Kidney (tissue), 22 donors: ENCODE results near the gene CCDC102A. TPM values are rescaled to one million over a fixed set of nuclear protein-coding genes. Genes with fewer than 3 reads are reported as not detected.

ENCODE experiments used
- DNase-seq, 5 donors: peaks; one replicate each; pipeline ENCODE4 v3.0.0-alpha.2; 2013 to 2020
- FAIRE-seq: peaks from 2 replicates; lab custom pipeline; 2012; peaks lifted over from hg19 to GRCh38; lab: Jason Lieb, UNC
- H3K27ac ChIP-seq, 2 donors: one replicate each; pipeline ENCODE4 v1.7.0; 2013; ENCODE audit warnings: low read depth in 2 of 2, low read length in 2 of 2, inconsistent platforms in 1 of 2
- H3K27me3 ChIP-seq: one replicate; pipeline ENCODE4 v1.7.1; 2013; ENCODE audit warnings: low read length, inconsistent platforms; ENCODE audit not compliant: control insufficient read depth, insufficient read depth
- H3K36me3 ChIP-seq, 3 donors: one replicate each; pipeline versions ENCODE4 v1.7.0 to v1.7.1; 2013; ENCODE audit warnings: low read length in 3 of 3, control low read depth in 1 of 3, inconsistent platforms in 1 of 3; ENCODE audit not compliant: insufficient read depth in 3 of 3, control insufficient read depth in 2 of 3
- H3K4me1 ChIP-seq, 3 donors: one replicate each; pipeline versions ENCODE4 v1.7.0 to v1.7.1; 2013; ENCODE audit warnings: low read length in 3 of 3, inconsistent platforms in 1 of 3, low read depth in 1 of 3; ENCODE audit not compliant: control insufficient read depth in 2 of 3, insufficient read depth in 2 of 3
- H3K4me3 ChIP-seq, 3 donors: one replicate each; pipeline versions ENCODE4 v1.7.0 to v1.8.1; 2013; ENCODE audit warnings: low read length in 3 of 3, control low read depth in 1 of 3, inconsistent platforms in 1 of 3
- H3K9ac ChIP-seq, 3 donors: one replicate each; pipeline versions ENCODE4 v1.7.0 to v1.7.1; 2013; ENCODE audit warnings: low read length in 3 of 3, control low read depth in 1 of 3, inconsistent platforms in 1 of 3
- H3K9me3 ChIP-seq, 3 donors: one replicate each; pipeline versions ENCODE4 v1.7.0 to v1.7.1; 2013; ENCODE audit warnings: low read length in 3 of 3, control low read depth in 1 of 3, inconsistent platforms in 1 of 3; ENCODE audit not compliant: control insufficient read depth in 2 of 3, insufficient read depth in 1 of 3
- CTCF ChIP-seq: IDR thresholded peaks from 3 replicates; pipeline ENCODE4 v1.5.1; 2012; ENCODE audit warnings: mild to moderate bottlenecking, moderate library complexity, borderline replicate concordance; ENCODE audit not compliant: insufficient read depth; ENCODE audit errors: extremely low read depth
- intact Hi-C: fragments of 100-400 bp; cut with DNase I; formaldehyde crosslinking; loops from one replicate; pipeline ENCODE4 v1.11.1; 2022
- long read RNA-seq, 10 donors: library from polyadenylated mRNA in 1 of 10; unstranded in 1 of 10; transcript quantifications; one replicate each; pipeline ENCODE4 v2.0.0 and lab custom pipeline, GENCODE V29; 2021 to 2026
- polyA plus RNA-seq: library from polyadenylated mRNA; stranded (reverse); fragments of 350-450 nt; fragmentation: Illumina TruSeq; extraction: RNeasy Lipid Tissue Mini Kit (QIAGEN cat#74804); gene quantifications from one replicate; pipeline ENCODE4 v1.2.3, GENCODE V29; 2014; ENCODE audit warnings: low read depth, low replicate concordance; ENCODE audit not compliant: insufficient read depth
- total RNA-seq: library from RNA; stranded (reverse); fragmentation: NEBNext Ultra II Directional; extraction: Animal tissue kit (Norgen Biotek cat#: 25700); gene quantifications from one replicate; pipeline ENCODE4 v1.2.1, GENCODE V29; 2021
- donor health status: control.
- donor health status: control.
- donor health status: control.
- donor health status: control.
- donor health status: control.
- donor health status: DM: yes; HTN: yes; CAD: no.
- donor health status: Normal renal cell carcinoma (clear cell type).

CCDC102A gene
- total RNA-seq (11.9 TPM), polyA plus RNA-seq (5.7 TPM)
- long read RNA-seq, donor 1, transcript CCDC102A-201 (9 exons, 2,463 nt): major isoform, 6 of 7 reads
- long read RNA-seq, donor 1, partial matches to known transcripts: 0 of 7 reads
- long read RNA-seq, donor 1, other reads (novel, unspliced or antisense): 0 of 7 reads
- long read RNA-seq, donor 2, partial matches to known transcripts: 0 of 3 reads
- long read RNA-seq, donor 2, other reads (novel, unspliced or antisense): 0 of 3 reads
- long read RNA-seq, donor 3, partial matches to known transcripts: 0 of 3 reads
- long read RNA-seq, donor 3, other reads (novel, unspliced or antisense): 0 of 3 reads
- long read RNA-seq, donor 4, transcript CCDC102A-201 (9 exons, 2,463 nt): major isoform, 5 of 5 reads
- long read RNA-seq, donor 4, partial matches to known transcripts: 0 of 5 reads
- long read RNA-seq, donor 4, other reads (novel, unspliced or antisense): 0 of 5 reads
- long read RNA-seq, donor 5: 0 reads
- long read RNA-seq, donor 6, partial matches to known transcripts: 0 of 3 reads
- long read RNA-seq, donor 6, other reads (novel, unspliced or antisense): 0 of 3 reads
- long read RNA-seq, donor 7, transcript CCDC102A-201 (9 exons, 2,463 nt): major isoform, 31 of 47 reads
- long read RNA-seq, donor 7, partial matches to known transcripts: 10 of 47 reads
- long read RNA-seq, donor 7, other reads (novel, unspliced or antisense): 6 of 47 reads
- long read RNA-seq, donor 8, transcript CCDC102A-201 (9 exons, 2,463 nt): major isoform, 7 of 7 reads
- long read RNA-seq, donor 8, partial matches to known transcripts: 0 of 7 reads
- long read RNA-seq, donor 8, other reads (novel, unspliced or antisense): 0 of 7 reads
- long read RNA-seq, donor 9, partial matches to known transcripts: 0 of 3 reads
- long read RNA-seq, donor 9, other reads (novel, unspliced or antisense): 0 of 3 reads
- long read RNA-seq, donor 10, transcript CCDC102A-201 (9 exons, 2,463 nt): major isoform, 5 of 6 reads
- long read RNA-seq, donor 10, partial matches to known transcripts: 0 of 6 reads
- long read RNA-seq, donor 10, other reads (novel, unspliced or antisense): 0 of 6 reads

- Histone ChIP-seq H3K27ac (peak within 1 kb of the TSS; percentile 80 to 90), H3K9me3 (no peaks in the 10 kb centered on the region), H3K27me3 (no peaks in the 10 kb centered on the region), H3K4me1 (peaks cover 3 to 31% (median 5%) of the 10 kb centered on the region in 3 donors), H3K4me3 (peak within 1 kb of the TSS; percentile 85 to 88 (median 87)), H3K36me3 (no peaks in the 10 kb centered on the region), H3K9ac (peak within 1 kb of the TSS; percentile 82 to 91 (median 85))
- intact Hi-C loops: no loop called here
- no peak for TF ChIP-seq CTCF
- peak in 4 of 5 donors; percentile 35 to 87 (median 70) for DNase-seq
- no peak for FAIRE-seq
These were observed at the start of gene CCDC102A for GRCh38 chr16:57536306-57537193. Gene CCDC102A, minus strand, starts transcription at chr16:57536571. Its CDS starts 7,394 bp downstream, at chr16:57529177.

GRCh38 chr16:57585051-57585687 is 48.8 kb upstream of the CCDC102A start:
- FAIRE-seq (no peak), DNase-seq (no peak)
- intact Hi-C loops: no loop called here

More at GRCh38 chr16:57585051-57585687, 48.8 kb upstream of the CCDC102A start:
- Histone ChIP-seq H3K4me1 (no peaks in the 10 kb centered on the region), H3K9me3 (no peaks in the 10 kb centered on the region), H3K27me3 (no peaks in the 10 kb centered on the region), H3K27ac (no peak overlapping the region), H3K36me3 (no peaks in the 10 kb centered on the region), H3K9ac (no peak overlapping the region), H3K4me3 (no peak overlapping the region)
- no peak for TF ChIP-seq CTCF
